ENCODE results near the gene TTN.

- TF ChIP-seq CTCF (conservative IDR thresholded peaks at IDR 0.05), result no peak
- no peak for TF ChIP-seq EZH2 (IDR thresholded peaks at IDR 0.05; ENCODE audit: low read depth)
Observed at GRCh38 chr2:178756843-178757242, 50.4 kb downstream of the TTN start.

Measured in PC-9 (cell line).